ENCODE measurements around the gene SRGAP2C.
"Not testable (repeated sequence)": the region's sequence is repeated elsewhere in the genome, so short reads cannot be mapped to it uniquely, and the experiment has no call there.

SRGAP2C gene

GRCh38 chr1:121278202-121278601 is 93.4 kb downstream of the SRGAP2C start:
- DNase-seq (ENCODE audit: low read depth in 4 of 4, low spot score in 1 of 4) = not testable (repeated sequence)

DNA sequence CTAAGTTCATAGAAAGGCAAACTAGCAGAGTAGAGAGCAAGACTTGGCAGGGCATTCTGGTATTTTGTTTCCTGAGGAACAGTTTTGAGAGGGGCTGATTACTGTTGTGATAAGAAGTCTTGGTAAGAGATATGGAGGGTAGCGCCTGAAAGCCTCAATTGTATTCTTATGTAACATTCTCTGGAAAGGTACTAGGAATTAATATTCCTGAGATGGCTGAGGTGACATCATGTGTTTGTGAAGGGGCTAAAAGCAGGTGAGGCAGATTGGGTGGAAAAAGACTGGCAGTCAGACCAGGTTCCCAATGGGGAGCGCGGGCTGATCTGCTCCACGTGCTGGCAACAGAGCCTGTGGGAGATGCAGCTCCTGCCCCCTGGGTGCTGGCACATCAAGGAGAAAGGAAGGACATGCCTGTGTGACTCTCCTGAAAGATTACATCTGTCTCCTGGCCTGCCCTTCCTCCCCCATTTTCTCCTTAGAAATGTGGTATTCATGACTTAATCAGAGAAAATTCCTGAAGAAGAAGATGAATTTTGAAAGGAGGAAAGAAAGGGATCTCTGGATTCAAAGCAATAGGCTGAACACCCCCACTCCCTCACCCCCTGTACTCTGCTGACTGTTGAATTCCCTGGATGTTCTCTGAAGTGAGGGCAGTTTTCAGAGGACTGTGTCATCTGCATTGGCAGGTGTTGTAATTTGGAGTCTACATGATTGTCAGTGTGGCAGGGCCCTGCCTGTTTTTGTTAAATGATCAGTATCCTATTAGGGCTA is 94.2 kb downstream of the SRGAP2C start:
- DNase-seq (ENCODE audit: low read depth in 4 of 4, low spot score in 1 of 4) = not testable (repeated sequence)

GRCh38 chr1:121279548-121279898 is 94.7 kb downstream of the SRGAP2C start:
- not testable (repeated sequence) for DNase-seq (ENCODE audit: low read depth in 4 of 4, low spot score in 1 of 4)

GRCh38 chr1:121280699-121281317 is 96.0 kb downstream of the SRGAP2C start:
- DNase-seq (ENCODE audit: low read depth in 4 of 4, low spot score in 1 of 4) = not testable (repeated sequence)

GRCh38 chr1:121281480-121281879 is 96.7 kb downstream of the SRGAP2C start:
- DNase-seq (ENCODE audit: low read depth in 4 of 4, low spot score in 1 of 4) = not testable (repeated sequence)

GRCh38 chr1:121283587-121284180 is 98.9 kb downstream of the SRGAP2C start:
- DNase-seq (ENCODE audit: low read depth in 4 of 4, low spot score in 1 of 4) = not testable (repeated sequence)

GRCh38 chr1:121292590-121292989 is 107.8 kb downstream of the SRGAP2C start:
- not testable (repeated sequence) for DNase-seq (ENCODE audit: low read depth in 4 of 4, low spot score in 1 of 4)

GRCh38 chr1:121293263-121294204 is 108.8 kb downstream of the SRGAP2C start:
- DNase-seq (ENCODE audit: low read depth in 4 of 4, low spot score in 1 of 4) = not testable (repeated sequence)

DNA sequence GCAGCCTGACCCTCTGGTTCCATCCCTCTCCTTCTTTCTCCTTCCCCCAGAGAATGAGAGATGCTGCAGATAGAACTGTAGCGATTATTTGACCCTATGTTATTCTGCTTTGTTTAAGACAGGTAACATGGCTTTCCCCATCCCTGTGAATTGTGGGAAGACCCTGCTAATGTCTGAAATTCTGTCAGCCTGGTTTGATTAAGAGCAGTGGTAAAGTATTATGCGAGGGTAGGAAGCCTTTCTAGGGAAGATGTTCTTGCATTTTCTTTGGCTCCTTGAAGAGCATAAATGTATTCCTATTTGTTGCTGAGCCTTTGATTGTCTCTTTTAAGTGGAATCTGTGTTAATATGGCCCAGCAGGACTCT is 109.4 kb downstream of the SRGAP2C start:
- DNase-seq (ENCODE audit: low read depth in 4 of 4, low spot score in 1 of 4) = not testable (repeated sequence)

- DNase-seq (ENCODE audit: low read depth in 4 of 4, low spot score in 1 of 4) = not testable (repeated sequence)
Observed at GRCh38 chr1:121296563-121296962, 111.8 kb downstream of the SRGAP2C start.

DNA sequence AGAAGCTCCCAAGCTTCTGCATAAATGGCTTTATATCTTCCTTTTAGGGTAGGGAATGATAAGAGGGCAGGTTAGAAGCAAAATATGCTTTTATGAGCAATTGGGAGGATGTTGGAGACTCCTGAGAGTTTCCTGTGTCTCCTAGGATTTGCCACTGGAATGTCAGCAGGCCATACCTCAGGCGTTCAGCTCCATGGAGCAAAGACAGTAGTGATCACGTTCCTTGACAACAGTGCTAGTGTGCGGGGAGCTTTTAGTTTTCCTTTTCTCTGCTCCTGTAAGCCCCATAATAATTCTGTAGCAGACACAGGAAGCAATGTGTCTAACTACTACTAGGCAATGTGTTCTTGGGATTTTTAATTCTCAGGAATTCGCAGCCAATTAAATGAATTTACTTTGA is 113.8 kb downstream of the SRGAP2C start:
- not testable (repeated sequence) for DNase-seq (ENCODE audit: low read depth in 4 of 4, low spot score in 1 of 4)

DNA sequence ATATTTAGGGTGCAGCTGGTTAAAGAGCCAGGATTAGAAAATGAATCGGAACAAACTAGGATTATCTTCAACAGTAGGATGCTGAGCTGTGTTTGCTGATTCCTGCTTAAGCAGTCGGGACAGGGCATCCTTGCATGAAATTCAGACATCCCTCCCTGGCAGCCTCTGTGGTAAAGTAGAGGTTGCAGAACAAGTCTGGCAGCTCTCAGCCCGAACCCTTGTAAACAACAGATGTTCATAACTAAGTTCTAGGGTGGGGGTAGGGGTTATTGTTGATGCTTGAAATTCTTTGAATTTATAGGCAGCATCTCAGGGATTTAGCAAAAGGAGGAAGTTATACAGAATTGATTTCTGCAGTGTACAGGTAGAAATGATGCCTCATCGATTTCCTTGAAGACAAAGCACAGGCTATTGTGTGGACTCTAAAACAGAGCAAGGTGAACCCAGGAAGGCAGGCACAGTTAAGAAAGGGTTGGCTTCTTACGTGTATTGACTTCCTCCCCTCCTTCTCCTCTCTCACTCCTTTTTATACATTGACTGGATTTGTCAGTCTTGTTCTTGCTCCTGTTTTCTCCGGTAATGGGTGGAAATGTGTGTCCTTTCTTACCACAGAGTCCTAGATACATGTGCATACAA is 114.9 kb downstream of the SRGAP2C start:
- not testable (repeated sequence) for DNase-seq (ENCODE audit: low read depth in 4 of 4, low spot score in 1 of 4)

- DNase-seq (ENCODE audit: low read depth in 4 of 4, low spot score in 1 of 4) = not testable (repeated sequence)
Observed at GRCh38 chr1:121301876-121302275, 117.1 kb downstream of the SRGAP2C start.

- DNase-seq (ENCODE audit: low read depth in 4 of 4, low spot score in 1 of 4) = not testable (repeated sequence)
Observed at GRCh38 chr1:121307759-121308158, 123.0 kb downstream of the SRGAP2C start.

DNA sequence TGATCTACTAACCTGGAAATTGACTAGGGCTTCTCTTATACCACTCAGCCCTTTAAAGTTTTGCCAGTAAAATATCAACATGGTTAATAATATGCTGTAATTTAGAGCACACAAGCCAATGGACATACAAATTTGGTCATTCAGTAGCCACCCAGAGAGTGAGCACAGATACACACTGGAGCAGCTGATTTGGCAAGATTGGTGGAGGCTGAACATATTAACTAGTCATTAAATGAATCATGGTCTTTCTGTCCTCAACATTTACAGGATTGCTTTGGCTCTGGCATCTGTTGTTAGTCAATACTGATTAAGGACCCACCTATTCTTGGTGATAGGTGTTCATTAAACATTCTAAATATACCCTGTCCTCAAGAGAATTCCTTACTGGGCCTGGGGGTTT is 130.7 kb downstream of the SRGAP2C start:
- DNase-seq (ENCODE audit: low read depth in 4 of 4, low spot score in 1 of 4) = not testable (repeated sequence)

GRCh38 chr1:121316081-121316480 is 131.3 kb downstream of the SRGAP2C start:
- not testable (repeated sequence) for DNase-seq (ENCODE audit: low read depth in 4 of 4, low spot score in 1 of 4)

DNA sequence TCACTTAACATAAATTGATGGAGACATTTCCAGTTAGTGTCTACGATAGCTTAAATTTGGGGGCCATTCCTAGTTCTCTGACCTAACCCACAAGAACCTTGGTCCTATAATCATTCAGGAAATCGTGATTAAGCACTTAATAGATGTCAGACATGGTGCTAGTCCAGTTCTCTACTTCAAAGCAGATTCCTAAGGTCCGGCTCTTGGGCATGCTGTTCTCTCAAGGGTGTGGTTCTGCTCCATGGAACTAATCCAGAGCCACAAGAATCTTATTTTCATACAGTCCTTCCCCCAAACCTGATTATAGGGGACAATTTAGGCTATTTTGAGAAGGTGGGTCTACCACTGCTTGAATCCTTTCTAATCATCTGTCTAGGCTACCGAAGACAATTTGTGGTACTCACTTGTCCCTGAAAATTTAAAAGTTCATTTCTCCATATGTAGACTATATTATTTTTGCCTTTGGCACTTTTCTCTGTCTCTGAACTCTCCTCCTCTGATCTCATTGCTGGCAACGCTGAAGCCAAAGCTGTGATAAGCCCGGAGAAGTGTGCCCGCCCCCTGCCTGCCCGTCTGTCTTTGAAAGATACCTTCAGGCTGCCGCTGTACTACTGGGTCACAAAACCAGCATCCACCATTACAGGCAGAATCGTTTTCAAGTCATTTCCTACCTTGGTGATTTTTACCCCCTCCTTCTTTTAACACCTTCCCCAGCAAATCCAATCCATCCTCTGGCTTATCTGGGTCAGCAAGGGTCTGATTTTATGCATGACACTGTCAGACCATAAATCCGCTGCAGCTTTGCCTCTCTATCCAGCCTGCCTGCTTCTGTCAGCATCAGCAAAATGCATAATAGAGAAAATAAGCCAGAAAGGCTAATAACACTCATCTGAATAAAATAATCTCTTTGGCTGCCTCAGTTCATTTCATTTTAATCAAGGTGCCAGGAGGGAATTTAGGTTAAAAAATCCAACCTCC is 133.0 kb downstream of the SRGAP2C start:
- DNase-seq (ENCODE audit: low read depth in 4 of 4, low spot score in 1 of 4) = not testable (repeated sequence)

DNA sequence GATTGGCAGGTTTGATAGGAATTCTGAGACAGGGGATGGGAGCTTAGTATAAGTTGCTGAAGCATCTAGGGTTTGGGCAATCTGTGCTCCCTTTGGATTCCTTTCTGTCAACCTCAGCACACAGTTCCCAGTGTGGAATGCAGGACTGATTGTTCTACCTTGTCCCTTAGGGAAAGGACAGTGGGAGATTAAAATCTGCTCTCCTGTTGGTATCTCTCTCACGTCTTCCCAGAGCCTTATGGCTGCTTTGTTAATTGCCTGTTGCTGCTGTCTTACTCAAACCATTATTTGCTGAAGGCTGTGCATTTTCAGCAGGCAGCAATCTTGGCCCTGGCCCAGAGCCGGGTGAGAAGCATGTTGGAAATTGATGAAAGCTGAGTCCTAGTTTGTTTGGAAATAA is 133.9 kb downstream of the SRGAP2C start:
- not testable (repeated sequence) for DNase-seq (ENCODE audit: low read depth in 4 of 4, low spot score in 1 of 4)

GRCh38 chr1:121321660-121322059 is 136.9 kb downstream of the SRGAP2C start:
- DNase-seq (ENCODE audit: low read depth in 4 of 4, low spot score in 1 of 4) = not testable (repeated sequence)

Data from stimulated activated CD4-positive, alpha-beta T cell treated with anti-CD3 and anti-CD28 coated beads, Interleukin-1b, Interleukin-23, amount 100 ng/mL, for 24 hours (primary cell).